Central memory CD8-positive, alpha-beta T cell (primary cell): ENCODE measurements around the gene APBB2.

ENCODE experiments used
- ATAC-seq: fragments of 150-1000 bp; cut with Tn5 transposase; replicated peaks from 2 replicates; pipeline ENCODE4 v1.10.0; 2022; ENCODE audit warnings: mild to moderate bottlenecking, moderate FRiP score, moderate number of reproducible peaks; ENCODE audit not compliant: poor library complexity, severe bottlenecking; ENCODE audit errors: extremely low read depth
- DNase-seq, 2 donors: peaks; one replicate each; pipeline ENCODE4 v3.0.0; 2021; ENCODE audit warnings: low spot score in 2 of 2
- H3K27ac Mint-ChIP-seq: one replicate; pipeline ENCODE4 v1.8.0; 2022; ENCODE audit warnings: low read depth, mild to moderate bottlenecking, moderate library complexity, mixed read lengths
- H3K27me3 Mint-ChIP-seq: one replicate; pipeline ENCODE4 v1.8.0; 2022; ENCODE audit warnings: mixed read lengths
- H3K36me3 Mint-ChIP-seq: one replicate; pipeline ENCODE4 v1.8.0; 2022; ENCODE audit warnings: mild to moderate bottlenecking, moderate library complexity, mixed read lengths; ENCODE audit not compliant: insufficient read depth
- H3K4me1 Mint-ChIP-seq: one replicate; pipeline ENCODE4 v1.8.0; 2022; ENCODE audit warnings: mixed read lengths
- H3K4me3 Mint-ChIP-seq: one replicate; pipeline ENCODE4 v1.8.0; 2022; ENCODE audit warnings: mild to moderate bottlenecking, moderate library complexity, mixed read lengths
- H3K9me3 Mint-ChIP-seq: one replicate; pipeline ENCODE4 v1.8.0; 2022; ENCODE audit warnings: mixed read lengths

The APBB2 gene

GRCh38 chr4:41178372-41179370 lies 35.7 kb downstream of the APBB2 start:
- Mint-ChIP-seq H3K27me3 (peaks cover 22% of the 10 kb centered on the region), H3K4me1 (no peaks in the 10 kb centered on the region), H3K9me3 (no peaks in the 10 kb centered on the region), H3K36me3 (no peaks in the 10 kb centered on the region), H3K4me3 (no peak overlapping the region), H3K27ac (no peak overlapping the region)
- DNase-seq: no peak
- no peak for ATAC-seq

DNA sequence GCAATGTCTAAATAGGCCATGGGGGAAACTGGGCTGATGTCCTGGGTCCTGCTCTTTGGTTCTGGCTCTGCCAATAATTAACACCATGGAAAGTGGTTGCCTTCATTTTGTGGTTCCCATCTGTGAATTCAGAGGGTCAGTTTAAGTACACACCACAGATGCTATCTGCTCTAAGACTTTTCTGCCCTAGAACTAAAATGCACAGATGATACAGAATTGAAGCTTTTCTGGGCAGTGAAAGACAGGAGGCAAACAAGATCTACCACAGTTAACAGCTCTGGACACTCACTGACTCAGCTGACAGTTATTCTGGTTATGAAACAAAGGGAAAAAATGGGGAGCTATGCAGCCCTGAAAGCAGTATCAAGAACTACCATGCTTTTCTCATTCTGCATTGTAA lies 37.3 kb downstream of the APBB2 start:
- Mint-ChIP-seq H3K27me3 (peaks cover 22% of the 10 kb centered on the region), H3K4me3 (no peak overlapping the region), H3K4me1 (no peaks in the 10 kb centered on the region), H3K9me3 (no peaks in the 10 kb centered on the region), H3K36me3 (no peaks in the 10 kb centered on the region), H3K27ac (no peak overlapping the region)
- DNase-seq (no peak), ATAC-seq (no peak)

GRCh38 chr4:41176340-41176739 lies 38.0 kb downstream of the APBB2 start:
- H3K27me3 Mint-ChIP-seq: peaks cover 22% of the 10 kb centered on the region
- no peak overlapping the region for H3K4me3 Mint-ChIP-seq
- no peaks in the 10 kb centered on the region for H3K4me1 Mint-ChIP-seq
- no peak for DNase-seq
- no peaks in the 10 kb centered on the region for H3K36me3 Mint-ChIP-seq
- ATAC-seq: no peak
- H3K9me3 Mint-ChIP-seq: no peaks in the 10 kb centered on the region
- no peak overlapping the region for H3K27ac Mint-ChIP-seq

GRCh38 chr4:41175794-41176193 lies 38.5 kb downstream of the APBB2 start:
- no peak overlapping the region for H3K27ac Mint-ChIP-seq
- DNase-seq: no peak
- no peaks in the 10 kb centered on the region for H3K9me3 Mint-ChIP-seq
- no peak for ATAC-seq
- no peak overlapping the region for H3K4me3 Mint-ChIP-seq
- H3K36me3 Mint-ChIP-seq: no peaks in the 10 kb centered on the region
- H3K27me3 Mint-ChIP-seq: peaks cover 22% of the 10 kb centered on the region
- H3K4me1 Mint-ChIP-seq: no peaks in the 10 kb centered on the region

- no peak overlapping the region for H3K27ac Mint-ChIP-seq
- no peak for ATAC-seq
- no peak for DNase-seq
- no peak overlapping the region for H3K4me3 Mint-ChIP-seq
- no peaks in the 10 kb centered on the region for H3K36me3 Mint-ChIP-seq
- H3K4me1 Mint-ChIP-seq: no peaks in the 10 kb centered on the region
- peaks cover 22% of the 10 kb centered on the region for H3K27me3 Mint-ChIP-seq
- H3K9me3 Mint-ChIP-seq: no peaks in the 10 kb centered on the region
Measured at GRCh38 chr4:41174444-41174843, 39.9 kb downstream of the APBB2 start.

- H3K4me1 Mint-ChIP-seq: no peaks in the 10 kb centered on the region
- ATAC-seq (no peak), DNase-seq (no peak)
- H3K27me3 Mint-ChIP-seq: peaks cover 8% of the 10 kb centered on the region
- no peak overlapping the region for H3K4me3 Mint-ChIP-seq
- no peaks in the 10 kb centered on the region for H3K36me3 Mint-ChIP-seq
- H3K27ac Mint-ChIP-seq: no peak overlapping the region
- no peaks in the 10 kb centered on the region for H3K9me3 Mint-ChIP-seq
Measured at GRCh38 chr4:41172786-41173185, 41.6 kb downstream of the APBB2 start.

- DNase-seq: no peak
- H3K27ac Mint-ChIP-seq: no peak overlapping the region
- no peak for ATAC-seq
- no peaks in the 10 kb centered on the region for H3K4me1 Mint-ChIP-seq
- no peaks in the 10 kb centered on the region for H3K9me3 Mint-ChIP-seq
- no peaks in the 10 kb centered on the region for H3K36me3 Mint-ChIP-seq
- no peaks in the 10 kb centered on the region for H3K27me3 Mint-ChIP-seq
- no peak overlapping the region for H3K4me3 Mint-ChIP-seq
Measured at GRCh38 chr4:41169256-41169800, 45.0 kb downstream of the APBB2 start.

DNA sequence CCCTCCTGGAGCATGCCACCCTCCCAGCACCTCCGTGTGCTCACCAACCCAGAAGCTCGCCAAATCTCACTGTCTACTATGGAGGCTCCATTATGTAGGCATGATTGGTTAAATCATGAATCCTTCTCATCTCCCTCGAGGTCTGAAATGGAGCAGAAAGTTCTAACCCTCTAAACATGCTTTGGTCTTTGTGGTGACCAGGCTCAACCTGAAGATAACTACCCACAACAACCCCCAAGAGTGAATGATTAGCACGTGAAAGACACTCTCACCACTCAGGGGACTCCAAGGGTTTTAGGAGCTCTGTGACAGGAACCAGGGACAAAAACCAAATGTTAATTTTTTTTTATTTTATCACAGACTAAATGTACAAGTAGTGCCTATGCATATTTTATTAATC lies 47.2 kb downstream of the APBB2 start:
- Mint-ChIP-seq H3K4me1 (no peaks in the 10 kb centered on the region), H3K4me3 (no peak overlapping the region), H3K36me3 (no peaks in the 10 kb centered on the region), H3K27ac (no peak overlapping the region), H3K9me3 (peaks cover 4% of the 10 kb centered on the region), H3K27me3 (no peaks in the 10 kb centered on the region)
- DNase-seq (no peak), ATAC-seq (no peak)

GRCh38 chr4:41164405-41164804 lies 49.9 kb downstream of the APBB2 start:
- DNase-seq (no peak), ATAC-seq (no peak)
- no peaks in the 10 kb centered on the region for H3K27me3 Mint-ChIP-seq
- H3K27ac Mint-ChIP-seq: no peak overlapping the region
- no peaks in the 10 kb centered on the region for H3K36me3 Mint-ChIP-seq
- no peaks in the 10 kb centered on the region for H3K4me1 Mint-ChIP-seq
- no peak overlapping the region for H3K4me3 Mint-ChIP-seq
- peaks cover 5% of the 10 kb centered on the region for H3K9me3 Mint-ChIP-seq

GRCh38 chr4:41161355-41161754 lies 53.0 kb downstream of the APBB2 start:
- H3K4me1 Mint-ChIP-seq: no peaks in the 10 kb centered on the region
- H3K27ac Mint-ChIP-seq: no peak overlapping the region
- no peaks in the 10 kb centered on the region for H3K27me3 Mint-ChIP-seq
- DNase-seq (no peak), ATAC-seq (no peak)
- no peaks in the 10 kb centered on the region for H3K36me3 Mint-ChIP-seq
- H3K9me3 Mint-ChIP-seq: peaks cover 5% of the 10 kb centered on the region
- no peak overlapping the region for H3K4me3 Mint-ChIP-seq

- H3K27ac Mint-ChIP-seq: no peak overlapping the region
- DNase-seq: no peak
- no peaks in the 10 kb centered on the region for H3K36me3 Mint-ChIP-seq
- ATAC-seq: no peak
- no peaks in the 10 kb centered on the region for H3K4me1 Mint-ChIP-seq
- peaks cover 5% of the 10 kb centered on the region for H3K9me3 Mint-ChIP-seq
- no peak overlapping the region for H3K4me3 Mint-ChIP-seq
- no peaks in the 10 kb centered on the region for H3K27me3 Mint-ChIP-seq
Measured at GRCh38 chr4:41160856-41161255, 53.5 kb downstream of the APBB2 start.

GRCh38 chr4:41160012-41160789 lies 54.1 kb downstream of the APBB2 start:
- H3K27ac Mint-ChIP-seq: no peak overlapping the region
- ATAC-seq: no peak

More at GRCh38 chr4:41160012-41160789, 54.1 kb downstream of the APBB2 start:
- no peaks in the 10 kb centered on the region for H3K36me3 Mint-ChIP-seq
- H3K27me3 Mint-ChIP-seq: no peaks in the 10 kb centered on the region
- H3K9me3 Mint-ChIP-seq: peaks cover 5% of the 10 kb centered on the region
- H3K4me3 Mint-ChIP-seq: no peak overlapping the region
- no peaks in the 10 kb centered on the region for H3K4me1 Mint-ChIP-seq
- DNase-seq: no peak
